Nucleus accumbens (tissue), 56 donors: Measurements from ENCODE around the gene NALCN.

ENCODE experiments used
- DNase-seq, 56 donors: peaks; one replicate each; lab custom pipeline; 2025; lab: John Stamatoyannopoulos, UW

Gene NALCN

GRCh38 chr13:101059793-101060192, 356.5 kb downstream of the NALCN start:
- DNase-seq: no peak

GRCh38 chr13:101058841-101059240, 357.5 kb downstream of the NALCN start:
- DNase-seq: no peak

- DNase-seq: no peak
Observed at GRCh38 chr13:101053301-101054093, 362.8 kb downstream of the NALCN start.

- no peak for DNase-seq
Observed at GRCh38 chr13:101049166-101049850, 367.0 kb downstream of the NALCN start.

GRCh38 chr13:101036546-101036945, 379.8 kb downstream of the NALCN start:
- DNase-seq: no peak

- DNase-seq: no peak
Observed at GRCh38 chr13:101035119-101035620, 381.1 kb downstream of the NALCN start.

GRCh38 chr13:101026736-101027398, 389.4 kb downstream of the NALCN start:
- DNase-seq: no peak

- no peak for DNase-seq
Observed at GRCh38 chr13:101026328-101026727, 390.0 kb downstream of the NALCN start.

GRCh38 chr13:101025925-101026324, 390.4 kb downstream of the NALCN start:
- no peak for DNase-seq

GRCh38 chr13:101025519-101025918, 390.8 kb downstream of the NALCN start:
- DNase-seq: no peak

GRCh38 chr13:101019126-101019525, 397.2 kb downstream of the NALCN start:
- no peak for DNase-seq

GRCh38 chr13:101018720-101019119, 397.6 kb downstream of the NALCN start:
- DNase-seq: no peak

GRCh38 chr13:101017123-101017872, 399.0 kb downstream of the NALCN start:
- DNase-seq: no peak

GRCh38 chr13:101016475-101016874, 399.8 kb downstream of the NALCN start:
- DNase-seq: no peak

GRCh38 chr13:101013245-101013644, 403.1 kb downstream of the NALCN start:
- no peak for DNase-seq

- no peak for DNase-seq
Observed at GRCh38 chr13:101010100-101010499, 406.2 kb downstream of the NALCN start.

- no peak for DNase-seq
Observed at GRCh38 chr13:101007245-101007644, 409.1 kb downstream of the NALCN start.
